HG02973 (cell line): ENCODE data around the gene SIPA1L3.

Source experiments
- ATAC-seq: cut with Tn5 transposase; IDR thresholded peaks from one replicate; pipeline ENCODE4 v1.9.1; 2021; ENCODE audit warnings: moderate library complexity; ENCODE audit not compliant: unreplicated experiment

The SIPA1L3 gene

DNA sequence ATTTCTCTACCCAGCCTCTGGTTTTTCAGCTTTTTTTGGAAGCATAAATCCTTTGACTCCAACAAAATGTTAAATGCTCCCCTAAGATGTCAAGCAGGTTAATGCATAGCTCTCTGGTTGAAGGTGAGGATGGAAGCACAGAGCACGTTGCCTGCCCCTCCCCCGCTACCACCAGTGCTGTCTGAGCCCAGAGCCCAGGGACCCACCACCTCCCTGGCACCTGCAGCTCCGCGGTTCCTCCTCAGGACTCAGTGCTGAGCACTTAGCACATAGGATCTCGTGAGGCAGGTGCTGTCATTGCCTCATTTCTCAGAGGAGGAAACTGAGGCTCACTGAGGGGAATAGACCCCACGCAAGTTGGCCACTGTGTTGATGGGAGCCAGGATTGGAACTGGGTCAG is 268.4 kb downstream of the SIPA1L3 start:
- no peak for ATAC-seq

DNA sequence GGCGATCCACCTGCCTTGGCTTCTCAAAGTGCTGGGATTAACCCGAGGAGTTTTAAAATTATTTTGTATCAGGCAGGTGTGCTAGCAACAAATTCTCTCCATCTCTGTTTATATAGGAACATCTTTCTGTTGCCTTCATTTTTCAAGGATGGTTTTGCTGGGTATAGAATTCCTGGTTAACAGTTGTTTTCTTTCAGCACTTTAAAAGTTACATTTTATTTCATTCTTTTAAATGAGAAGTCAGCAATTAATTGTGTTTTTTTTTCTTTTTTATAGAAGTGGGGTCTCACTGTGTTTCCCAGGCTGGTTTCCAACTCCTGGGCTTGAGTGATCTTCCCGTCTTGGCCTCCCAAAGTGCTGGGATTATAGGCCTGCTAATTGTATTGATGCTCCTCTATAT is 273.1 kb downstream of the SIPA1L3 start:
- ATAC-seq = no peak

DNA sequence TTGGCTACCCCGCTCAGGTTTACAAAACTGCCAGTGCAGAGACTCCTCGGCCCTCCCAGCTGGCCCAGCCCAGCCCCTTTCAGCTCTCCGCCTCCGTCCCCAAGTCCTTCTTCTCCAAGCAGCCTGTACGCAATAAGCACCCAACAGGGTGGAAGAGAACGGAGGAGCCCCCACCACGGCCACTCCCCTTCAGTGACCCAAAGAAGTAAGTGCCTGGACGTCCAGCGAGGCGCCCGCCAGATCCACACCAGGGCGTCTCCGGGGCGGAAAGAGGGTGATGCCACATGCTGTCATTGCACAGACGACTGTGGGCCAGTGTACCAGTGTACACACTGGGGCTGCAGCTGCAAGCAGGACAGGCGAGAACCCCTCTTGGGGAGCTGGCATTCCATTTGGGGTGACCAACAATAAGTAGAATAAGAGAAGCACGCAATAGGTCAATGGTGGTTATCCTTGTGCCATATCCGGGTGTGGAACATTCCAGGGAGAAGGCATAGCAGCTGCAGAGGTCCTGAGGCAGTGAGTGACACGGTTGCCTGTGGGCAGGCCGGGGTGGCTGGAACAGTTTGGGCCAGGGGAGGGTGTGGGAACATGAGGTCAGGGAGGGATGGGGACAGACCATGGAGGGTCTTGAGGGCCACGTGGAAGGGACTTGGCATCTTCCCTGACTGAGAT is 275.7 kb downstream of the SIPA1L3 start:
- no peak for ATAC-seq

DNA sequence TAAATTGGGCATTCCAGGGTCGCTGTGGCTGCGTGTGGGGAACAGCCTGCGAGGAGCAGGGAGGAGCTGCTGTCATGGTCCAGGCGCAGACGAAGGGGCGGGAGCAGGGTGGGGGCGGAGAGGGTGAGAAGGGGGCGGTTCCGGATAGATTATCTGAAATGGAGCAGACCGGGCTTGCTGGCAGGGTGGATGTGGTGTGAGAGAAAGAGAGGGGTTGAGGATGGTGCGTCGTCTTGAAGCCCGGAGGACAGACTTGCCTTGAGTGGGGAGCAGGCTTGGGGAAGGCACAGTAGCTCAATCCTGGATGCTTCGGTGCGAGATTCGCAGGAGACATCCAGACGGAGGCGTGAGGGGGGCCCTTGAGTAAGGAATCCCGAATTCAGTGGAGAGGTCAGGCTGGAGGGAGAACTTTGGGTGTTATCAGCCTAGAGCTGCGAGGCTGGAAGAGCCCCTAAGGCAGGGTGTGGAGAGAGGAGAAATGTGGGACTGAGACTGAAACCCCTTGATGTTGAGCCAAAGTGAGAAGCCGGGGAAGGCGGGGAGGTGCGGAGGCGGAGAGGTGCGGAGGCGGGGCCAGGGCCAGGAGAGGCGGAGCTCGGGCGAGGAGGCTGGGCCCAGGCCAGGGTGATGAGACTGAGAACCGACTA is 276.4 kb downstream of the SIPA1L3 start:
- no peak for ATAC-seq

DNA sequence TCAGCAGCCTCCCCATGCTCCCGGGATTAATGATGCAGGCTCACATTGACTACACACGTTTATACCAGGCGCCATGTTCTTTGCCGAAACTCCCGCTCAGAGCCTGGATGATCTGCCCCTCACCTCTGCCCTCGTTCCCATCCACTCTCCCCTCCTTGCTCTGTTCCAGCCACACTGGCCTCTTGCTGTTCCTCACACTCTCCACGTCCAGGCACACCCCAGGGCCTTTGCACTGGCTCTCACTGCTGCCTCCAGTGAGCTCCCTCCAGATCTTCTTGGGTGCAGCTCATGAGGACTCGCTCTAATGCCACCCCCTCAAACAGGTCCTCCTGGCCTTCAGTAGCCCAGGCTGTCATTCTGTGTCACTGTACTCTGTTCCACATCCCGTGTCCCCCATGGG is 277.8 kb downstream of the SIPA1L3 start:
- no peak for ATAC-seq

DNA sequence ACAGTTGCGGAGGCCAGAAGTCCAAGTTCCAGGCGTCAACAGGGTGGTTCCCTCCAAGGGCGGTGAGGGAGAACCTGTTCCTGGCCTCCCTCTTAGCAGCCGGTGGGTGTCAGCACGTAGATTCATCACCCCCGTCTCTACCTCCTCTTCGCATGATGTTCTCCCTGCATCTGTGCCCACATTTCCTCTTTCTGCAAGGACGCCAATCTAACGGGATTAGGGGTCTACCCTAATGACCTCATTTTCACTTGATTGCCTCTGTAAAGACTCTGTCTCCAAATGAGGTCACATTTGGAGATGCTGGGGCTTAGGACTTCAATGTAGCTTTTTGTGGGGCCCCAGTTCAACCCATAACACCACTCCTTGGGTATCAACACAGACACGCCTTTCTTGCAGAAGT is 278.6 kb downstream of the SIPA1L3 start:
- ATAC-seq = no peak

DNA sequence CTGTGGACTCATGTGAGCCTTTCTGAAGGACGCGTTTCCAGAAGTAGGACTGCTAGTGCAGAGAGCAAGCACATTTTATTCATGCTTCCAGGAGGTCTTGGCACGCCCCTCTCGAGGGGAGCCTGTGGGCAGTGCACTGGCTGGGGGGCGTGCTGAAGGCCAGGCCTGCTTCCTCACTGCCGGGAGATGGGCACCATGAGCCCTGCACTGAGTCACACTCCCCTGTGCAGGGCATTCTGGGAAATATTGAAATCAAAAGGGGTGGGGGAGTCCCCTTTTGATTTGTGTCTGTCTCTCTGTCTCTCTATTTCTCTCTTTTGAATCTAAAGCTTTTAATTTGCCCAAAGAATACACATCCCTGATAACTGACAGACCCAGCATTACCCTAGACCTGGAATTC is 283.1 kb downstream of the SIPA1L3 start:
- ATAC-seq = no peak

DNA sequence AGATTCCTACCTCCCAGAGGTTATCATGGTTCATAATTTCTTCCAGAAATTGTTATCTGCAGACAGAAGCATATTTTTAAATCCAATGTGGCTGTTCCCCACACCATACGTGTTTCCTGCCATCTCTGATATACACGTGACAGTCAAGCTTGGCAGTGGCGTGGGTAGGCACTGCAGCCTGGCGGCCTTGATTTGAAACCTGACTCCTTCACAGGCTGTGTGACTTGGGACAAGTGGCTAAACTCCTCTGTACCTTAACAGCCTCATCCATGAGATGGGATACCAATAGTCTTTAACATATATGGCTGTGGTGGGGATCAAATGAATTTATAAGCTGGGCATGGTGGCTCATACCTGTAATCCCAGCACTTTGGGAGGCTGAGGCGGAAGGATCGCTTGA is 283.8 kb downstream of the SIPA1L3 start:
- ATAC-seq = no peak

DNA sequence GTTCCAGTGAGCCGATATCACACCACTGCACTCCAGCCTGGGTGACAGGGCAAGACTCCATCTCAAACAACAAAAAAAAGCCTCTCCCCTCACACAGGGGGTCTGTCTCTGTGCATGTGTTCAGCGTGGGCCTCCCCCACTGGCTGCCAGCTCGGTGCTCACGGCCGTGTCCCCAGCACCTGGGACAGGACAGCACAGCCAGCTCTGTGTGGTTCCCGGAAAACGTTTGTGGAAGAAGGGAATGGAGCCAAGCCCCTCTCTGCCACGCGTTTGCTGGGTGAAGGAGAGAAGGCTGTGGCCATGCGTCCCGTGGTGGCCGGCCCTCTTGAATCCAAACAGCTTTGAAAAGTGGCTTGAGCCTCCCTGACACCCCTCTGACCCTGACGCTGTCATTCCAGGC is 284.7 kb downstream of the SIPA1L3 start:
- no peak for ATAC-seq

DNA sequence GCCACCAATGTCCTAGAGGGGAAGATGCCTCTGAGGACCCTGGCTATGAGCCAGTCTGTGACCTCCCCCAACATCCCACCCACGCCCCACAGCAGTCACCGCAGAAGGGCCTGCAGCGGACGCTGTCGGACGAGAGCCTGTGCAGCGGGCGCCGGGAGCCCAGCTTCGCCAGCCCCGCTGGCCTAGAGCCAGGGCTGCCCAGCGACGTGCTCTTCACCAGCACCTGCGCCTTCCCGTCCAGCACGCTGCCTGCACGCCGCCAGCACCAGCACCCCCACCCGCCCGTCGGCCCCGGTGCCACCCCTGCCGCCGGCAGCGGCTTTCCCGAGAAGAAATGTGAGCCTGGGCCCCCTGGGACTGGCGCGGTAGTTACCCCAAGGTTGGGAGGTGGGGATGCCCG is 286.4 kb downstream of the SIPA1L3 start:
- ATAC-seq = no peak

DNA sequence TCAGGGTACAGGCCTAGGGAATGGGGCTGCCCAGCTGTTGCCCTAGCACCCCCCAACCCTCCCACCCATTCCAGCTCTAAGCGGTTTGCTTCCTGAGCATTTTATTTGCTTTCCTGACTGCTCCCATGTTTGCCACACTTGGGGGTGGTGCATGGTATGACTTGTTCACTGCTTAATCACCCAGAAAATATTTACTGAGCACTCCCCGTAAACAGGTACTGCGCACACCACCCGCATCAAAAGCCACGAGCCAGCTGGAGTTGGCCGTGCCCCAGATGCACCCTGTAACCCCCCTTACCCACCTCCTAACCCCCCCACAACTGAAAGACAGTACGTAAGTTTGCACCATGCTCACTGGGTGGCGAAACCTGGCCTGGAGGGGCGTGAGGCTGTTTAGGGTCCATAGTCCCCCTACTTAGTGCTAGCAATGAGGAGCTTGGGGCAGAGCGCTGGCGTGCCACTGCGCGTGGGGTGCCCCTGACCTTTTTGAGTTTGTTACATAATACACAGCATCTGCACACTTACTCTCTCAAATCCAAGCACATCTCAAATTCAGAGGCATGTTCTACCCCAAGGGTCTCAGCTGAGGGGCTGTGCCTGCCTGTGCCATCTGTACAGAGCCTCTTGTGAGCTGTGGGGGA is 287.2 kb downstream of the SIPA1L3 start:
- ATAC-seq = no peak

DNA sequence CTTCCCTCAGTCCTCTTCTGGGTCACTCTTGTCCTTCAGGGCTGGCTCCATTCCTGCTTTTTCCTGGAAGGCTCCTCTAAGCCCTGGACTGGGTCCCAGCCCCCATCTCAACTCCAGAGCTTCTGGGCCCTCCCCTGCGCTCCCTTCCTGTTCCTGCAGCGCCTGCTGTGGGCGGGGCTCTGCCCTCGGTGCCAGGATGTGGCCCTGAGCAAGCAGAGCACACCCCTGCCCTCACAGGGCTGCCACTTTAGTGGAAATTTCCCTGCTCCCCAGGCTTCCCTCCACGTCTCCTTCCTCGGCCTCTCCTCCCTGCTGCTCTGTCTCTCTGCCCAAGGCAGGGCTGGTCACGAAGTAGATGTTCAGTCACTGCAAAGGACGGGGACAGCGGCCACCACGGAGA is 288.2 kb downstream of the SIPA1L3 start:
- ATAC-seq = no peak

DNA sequence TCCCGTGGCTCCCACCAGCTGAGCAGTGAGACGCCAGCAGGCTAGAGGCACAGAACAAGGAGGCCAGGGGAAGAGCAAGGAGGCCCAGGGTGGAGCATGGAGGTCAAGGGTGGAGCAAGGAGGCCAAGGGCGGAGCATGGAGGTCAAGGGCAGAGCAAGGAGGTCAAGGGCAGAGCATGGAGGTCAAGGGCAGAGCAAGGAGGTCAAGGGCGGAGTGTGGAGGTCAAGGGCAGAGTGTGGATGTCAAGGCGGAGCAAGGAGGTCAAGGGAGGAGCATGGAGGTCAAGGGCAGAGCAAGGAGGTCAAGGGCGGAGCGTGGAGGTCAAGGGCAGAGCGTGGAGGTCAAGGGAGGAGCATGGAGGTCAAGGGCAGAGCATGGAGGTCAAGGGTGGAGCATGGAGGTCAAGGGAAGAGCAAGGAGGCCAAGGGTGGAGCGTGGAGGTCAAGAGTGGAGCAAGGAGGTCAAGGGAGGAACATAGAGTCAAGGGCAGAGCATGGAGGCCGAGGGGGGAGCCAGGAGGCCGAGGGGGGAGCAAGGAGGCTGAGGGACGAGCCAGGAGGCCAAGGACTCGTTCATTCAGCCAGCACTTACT is 289.3 kb downstream of the SIPA1L3 start:
- ATAC-seq = no peak

DNA sequence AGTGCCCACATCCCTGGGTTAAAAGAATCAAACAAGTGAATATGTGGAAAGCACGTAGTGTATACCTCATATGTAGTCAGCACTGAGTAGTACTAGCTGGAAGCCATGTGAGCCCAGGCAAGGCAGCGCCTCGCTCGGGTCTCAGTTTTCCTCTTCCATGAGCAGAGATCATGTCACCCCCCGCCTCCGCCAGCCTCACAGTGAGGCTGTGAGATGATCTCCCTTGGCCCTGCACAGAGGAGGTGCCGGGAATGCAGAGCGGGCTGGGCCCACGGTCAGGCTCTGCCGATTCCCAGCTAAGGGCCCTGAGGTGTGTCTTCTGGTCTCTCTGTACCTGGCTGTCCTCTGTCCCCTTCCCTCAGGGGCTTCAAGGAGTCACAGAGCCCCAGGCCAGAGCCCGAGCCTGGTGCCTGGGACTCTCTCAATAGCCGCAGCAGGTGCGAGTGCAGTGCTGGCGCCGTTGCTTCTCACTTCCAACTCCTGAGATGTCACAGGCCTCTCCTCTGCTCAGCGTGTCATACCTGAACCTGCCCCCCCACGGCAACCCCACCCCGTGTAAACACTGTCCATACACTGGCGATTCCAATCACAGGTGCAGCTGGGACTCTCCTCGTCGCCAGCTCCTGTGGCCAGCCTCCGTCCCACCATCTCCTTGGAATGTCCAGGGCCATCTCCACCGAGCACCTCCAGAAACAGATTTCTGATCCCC is 290.1 kb downstream of the SIPA1L3 start:
- ATAC-seq = no peak

DNA sequence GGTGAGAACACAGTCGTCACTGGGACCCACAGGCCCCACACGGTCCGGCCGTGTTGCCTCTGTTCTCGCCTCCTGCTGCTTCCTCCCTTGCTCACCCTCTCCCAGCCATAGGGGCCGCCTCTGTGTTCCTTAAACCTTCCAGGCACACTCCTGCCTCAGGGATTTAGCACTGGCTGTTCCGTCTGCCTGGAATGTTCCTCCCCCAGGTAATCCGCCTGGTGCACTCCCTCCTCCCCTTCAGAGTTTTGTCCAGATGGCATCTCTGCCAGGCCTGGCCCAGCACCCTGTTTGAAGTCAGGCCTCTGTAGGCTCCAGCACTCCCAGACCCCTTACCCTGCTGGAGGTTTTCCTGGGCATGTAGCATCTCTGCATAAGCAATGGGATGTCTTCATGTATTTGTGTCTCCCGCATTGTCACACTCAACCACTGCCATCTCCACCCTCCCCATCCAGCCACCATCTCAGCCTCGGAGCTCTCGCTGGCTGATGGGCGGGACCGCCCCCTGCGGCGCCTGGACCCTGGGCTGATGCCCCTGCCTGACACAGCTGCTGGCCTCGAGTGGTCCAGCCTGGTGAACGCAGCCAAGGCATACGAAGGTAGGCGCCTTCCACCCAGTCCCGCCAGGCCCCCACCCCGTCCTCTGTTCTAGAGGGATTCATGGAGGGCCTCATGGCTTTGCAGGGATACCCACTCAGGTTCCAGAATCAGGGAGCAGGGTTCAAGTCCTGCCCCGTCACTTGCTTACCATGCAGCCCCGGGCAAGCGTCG is 291.1 kb downstream of the SIPA1L3 start:
- ATAC-seq = no peak

DNA sequence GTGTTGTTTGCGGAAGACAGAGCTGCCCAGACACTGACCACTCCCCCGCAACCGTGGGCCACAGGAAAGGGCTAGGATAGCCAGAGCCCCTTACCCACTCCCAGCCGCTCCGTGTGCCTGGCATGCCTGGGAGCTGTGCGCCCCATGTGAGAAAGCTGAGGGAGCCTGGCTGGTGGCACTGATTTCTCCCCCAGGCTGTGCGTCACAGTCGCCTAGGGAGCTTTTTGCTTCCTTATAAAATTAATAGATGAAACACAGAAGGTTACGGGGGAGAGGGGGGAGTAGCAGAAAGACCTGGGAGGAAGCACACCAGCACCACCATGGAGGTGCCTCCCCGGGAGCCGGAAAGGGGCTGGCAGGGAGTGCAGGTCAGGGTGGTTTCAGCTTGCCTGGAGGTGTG is 292.3 kb downstream of the SIPA1L3 start:
- ATAC-seq = no peak

DNA sequence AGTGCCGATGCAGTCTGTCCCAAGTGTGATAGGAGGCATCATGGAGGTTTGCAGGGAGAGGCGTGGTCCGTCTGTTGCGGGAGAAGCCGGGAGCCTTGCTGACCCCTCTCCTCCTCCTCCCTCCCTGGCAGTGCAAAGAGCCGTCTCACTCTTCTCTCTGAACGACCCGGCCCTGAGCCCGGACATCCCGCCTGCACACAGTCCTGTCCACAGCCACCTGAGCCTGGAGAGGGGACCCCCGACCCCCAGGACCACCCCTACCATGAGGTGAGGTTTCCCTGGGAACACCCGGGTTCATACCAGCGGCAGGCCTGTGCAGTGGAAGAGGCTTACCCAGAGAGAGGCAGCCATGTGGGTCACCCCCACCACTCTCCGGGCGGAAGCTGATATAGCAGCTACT is 294.7 kb downstream of the SIPA1L3 start:
- ATAC-seq = no peak

DNA sequence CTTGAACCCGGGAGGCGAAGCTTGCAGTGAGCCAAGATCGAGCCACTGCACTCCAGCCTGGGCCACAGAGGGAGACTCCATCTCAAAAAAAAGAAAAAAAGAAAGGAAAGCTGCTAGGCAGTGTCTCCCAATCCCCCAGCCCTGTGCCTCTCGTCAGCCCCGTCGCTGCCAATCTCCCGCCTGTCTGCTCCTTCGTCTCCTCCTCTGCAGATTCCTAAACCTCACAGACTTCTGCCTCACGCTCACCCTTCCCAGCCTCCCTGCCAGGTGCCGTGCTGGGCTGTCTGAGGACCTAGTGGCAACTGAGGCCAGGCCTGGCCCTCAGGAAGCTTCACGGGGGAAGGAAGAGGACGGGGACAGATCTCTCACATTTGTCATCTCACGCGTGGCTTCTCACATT is 295.5 kb downstream of the SIPA1L3 start:
- no peak for ATAC-seq

DNA sequence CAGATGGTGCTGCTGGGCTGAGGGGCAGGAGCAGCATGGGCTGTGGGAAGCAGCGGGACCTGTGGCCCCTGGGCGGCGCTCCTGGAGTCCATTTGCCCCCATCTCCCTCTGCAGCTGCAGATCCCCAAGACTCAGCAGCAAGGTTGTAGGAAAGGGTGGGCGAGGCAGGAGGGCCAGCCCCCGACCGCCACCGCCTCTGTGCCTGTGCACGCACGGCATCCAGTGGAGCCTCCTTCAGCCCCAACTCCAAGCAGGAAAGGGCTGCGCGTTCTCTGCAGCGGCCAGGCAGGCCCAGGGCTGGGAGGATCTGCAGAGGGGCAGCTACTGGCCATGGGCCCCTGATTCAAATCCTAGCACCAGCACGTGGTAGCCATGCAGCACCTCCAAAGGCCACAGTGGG is 296.2 kb downstream of the SIPA1L3 start:
- ATAC-seq = no peak

DNA sequence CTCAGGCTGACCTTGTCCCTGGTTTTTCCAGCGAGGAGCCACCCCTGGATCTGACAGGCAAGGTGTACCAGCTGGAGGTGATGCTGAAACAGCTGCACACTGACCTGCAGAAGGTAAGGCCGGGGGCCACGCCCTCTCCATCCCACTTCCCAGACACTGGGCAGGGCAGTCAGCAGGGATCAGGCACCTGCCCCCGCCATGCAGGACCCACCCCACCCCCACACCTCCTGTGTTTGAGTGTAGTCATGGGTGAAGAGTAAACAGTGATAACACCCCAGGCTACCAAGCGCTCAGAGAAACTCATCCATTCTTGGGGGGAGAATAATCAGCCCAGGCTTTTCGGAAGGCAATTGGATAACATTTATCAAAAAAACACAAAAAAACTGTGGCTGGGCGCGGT is 297.1 kb downstream of the SIPA1L3 start:
- no peak for ATAC-seq

DNA sequence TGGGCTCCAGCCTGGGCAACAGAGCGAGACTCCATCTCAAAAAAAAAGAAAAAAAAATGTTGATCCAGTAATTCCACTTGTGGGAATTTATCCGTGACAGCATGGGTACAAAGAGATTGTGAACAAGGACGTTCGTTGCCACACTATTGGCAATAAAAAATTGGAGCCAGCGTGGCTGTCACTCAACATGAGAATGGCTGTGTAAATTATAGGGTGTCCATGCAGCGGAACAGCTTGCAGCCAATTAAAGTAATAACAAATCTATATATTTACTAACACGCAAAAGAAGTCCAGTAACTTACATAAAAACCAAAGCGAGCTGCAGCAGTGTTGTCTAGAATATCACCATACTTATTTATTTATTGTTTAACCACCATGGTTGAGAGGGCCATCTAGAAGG is 297.7 kb downstream of the SIPA1L3 start:
- no peak for ATAC-seq
